Lung (tissue), 12 donors: ENCODE results near the gene AK8. TPM values are rescaled to one million over a fixed set of nuclear protein-coding genes. Genes with fewer than 3 reads are reported as not detected.
A peak's percentile ranks its signal among the peaks of the same experiment; 100 is the strongest.

Source experiments
- ATAC-seq: fragments of 200-7000 bp; cut with Tn5 transposase; one replicate; pipeline ENCODE4 v1.9.1; 2020; ENCODE audit warnings: moderate number of reproducible peaks; ENCODE audit not compliant: insufficient read depth, low FRiP score
- DNase-seq, 3 donors: peaks; one replicate each; pipeline ENCODE4 v3.0.0-alpha.2; 2013 to 2017
- H3K27ac ChIP-seq, 2 donors: one replicate each; pipeline ENCODE4 v1.5.1; 2013; ENCODE audit warnings: mild to moderate bottlenecking in 2 of 2, moderate library complexity in 2 of 2, control low read depth in 1 of 2, inconsistent platforms in 1 of 2, low read depth in 1 of 2, low read length in 1 of 2
- H3K27me3 ChIP-seq, 3 donors: one replicate each; pipeline ENCODE4 v1.5.1; 2013; ENCODE audit warnings: low read length in 2 of 3; ENCODE audit not compliant: control insufficient read depth in 3 of 3, insufficient read depth in 3 of 3
- H3K36me3 ChIP-seq, 4 donors: one replicate each; pipeline ENCODE4 v1.5.1; 2013; ENCODE audit warnings: low read length in 4 of 4, mild to moderate bottlenecking in 1 of 4, moderate library complexity in 1 of 4; ENCODE audit not compliant: control insufficient read depth in 4 of 4, insufficient read depth in 4 of 4
- H3K4me1 ChIP-seq, 5 donors: one replicate each; pipeline ENCODE4 v1.5.1; 2013; ENCODE audit warnings: low read length in 5 of 5, mild to moderate bottlenecking in 2 of 5, moderate library complexity in 1 of 5; ENCODE audit not compliant: control insufficient read depth in 5 of 5, insufficient read depth in 5 of 5
- H3K4me3 ChIP-seq: one replicate; pipeline ENCODE4 v1.5.1; 2013; ENCODE audit warnings: mild to moderate bottlenecking, control low read depth, moderate library complexity
- H3K9ac ChIP-seq, 2 donors: one replicate each; pipeline ENCODE4 v1.5.1; 2013; ENCODE audit warnings: low read length in 2 of 2, control low read depth in 1 of 2; ENCODE audit not compliant: insufficient read depth in 1 of 2
- H3K9me3 ChIP-seq, 4 donors: one replicate each; pipeline ENCODE4 v1.5.1; 2013; ENCODE audit warnings: low read length in 3 of 4, mild to moderate bottlenecking in 1 of 4, moderate library complexity in 1 of 4; ENCODE audit not compliant: control insufficient read depth in 4 of 4, insufficient read depth in 3 of 4
- CTCF ChIP-seq: IDR thresholded peaks from 2 replicates; pipeline ENCODE4 v1.5.1; 2012; ENCODE audit warnings: mild to moderate bottlenecking; ENCODE audit errors: control extremely low read depth, extremely low read depth
- WGBS, 2 donors: extraction: QIAGEN DNeasy Blood & Tissue Kit; methylation state at CpG; one replicate each; pipeline ENCODE4 v1.1.7; 2013; 5-methylcytosine and 5-hydroxymethylcytosine counted together
- polyA plus RNA-seq, 2 donors: library from polyadenylated mRNA; stranded (reverse); fragments of 200-250 nt; gene quantifications; one replicate each; pipeline ENCODE4 v1.2.1, GENCODE V29; 2013
- total RNA-seq, 2 donors: library from RNA; depleted of rRNA in 1 of 2; stranded (reverse); fragments of >200 nt in 1 of 2; gene quantifications; one replicate each; pipeline ENCODE4 v1.2.1, GENCODE V29; 2014 to 2021
- donor health status: control.
- donor health status: control.
- donor health status: Bipolar disorder and iron deficiency.
- donor health status: healthy.
- donor health status: DM: yes; HTN: yes; CAD: no.

The AK8 gene
- total and polyA plus RNA-seq, 4 donors, result 1.9 to 10.6 (median 3.7) TPM

DNA sequence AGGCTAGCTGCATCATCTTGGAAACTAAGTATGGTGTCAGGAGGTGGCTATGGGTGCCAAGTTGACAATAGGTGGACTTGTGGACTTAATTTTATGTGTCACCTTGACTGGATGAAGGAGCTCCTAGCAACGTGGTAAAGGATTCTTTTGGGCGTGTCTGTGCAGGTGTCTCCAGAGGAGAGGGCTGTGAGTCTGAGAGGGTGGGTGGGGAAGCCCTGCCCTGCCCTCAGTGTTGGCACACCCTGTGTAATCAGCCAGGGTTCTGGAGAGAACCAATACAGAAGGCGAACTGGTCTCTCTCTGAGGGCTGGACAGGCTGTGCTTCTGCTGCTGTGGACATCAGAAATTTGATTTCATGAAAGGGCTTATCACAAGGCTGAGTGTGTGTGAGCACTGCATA, 146.9 kb downstream of the AK8 start:
- no peak for ATAC-seq
- no peak overlapping the region for H3K27ac ChIP-seq
- 64 to 80% methylated on average over 3 of the region's 3 CpGs for WGBS, 2 donors

DNA sequence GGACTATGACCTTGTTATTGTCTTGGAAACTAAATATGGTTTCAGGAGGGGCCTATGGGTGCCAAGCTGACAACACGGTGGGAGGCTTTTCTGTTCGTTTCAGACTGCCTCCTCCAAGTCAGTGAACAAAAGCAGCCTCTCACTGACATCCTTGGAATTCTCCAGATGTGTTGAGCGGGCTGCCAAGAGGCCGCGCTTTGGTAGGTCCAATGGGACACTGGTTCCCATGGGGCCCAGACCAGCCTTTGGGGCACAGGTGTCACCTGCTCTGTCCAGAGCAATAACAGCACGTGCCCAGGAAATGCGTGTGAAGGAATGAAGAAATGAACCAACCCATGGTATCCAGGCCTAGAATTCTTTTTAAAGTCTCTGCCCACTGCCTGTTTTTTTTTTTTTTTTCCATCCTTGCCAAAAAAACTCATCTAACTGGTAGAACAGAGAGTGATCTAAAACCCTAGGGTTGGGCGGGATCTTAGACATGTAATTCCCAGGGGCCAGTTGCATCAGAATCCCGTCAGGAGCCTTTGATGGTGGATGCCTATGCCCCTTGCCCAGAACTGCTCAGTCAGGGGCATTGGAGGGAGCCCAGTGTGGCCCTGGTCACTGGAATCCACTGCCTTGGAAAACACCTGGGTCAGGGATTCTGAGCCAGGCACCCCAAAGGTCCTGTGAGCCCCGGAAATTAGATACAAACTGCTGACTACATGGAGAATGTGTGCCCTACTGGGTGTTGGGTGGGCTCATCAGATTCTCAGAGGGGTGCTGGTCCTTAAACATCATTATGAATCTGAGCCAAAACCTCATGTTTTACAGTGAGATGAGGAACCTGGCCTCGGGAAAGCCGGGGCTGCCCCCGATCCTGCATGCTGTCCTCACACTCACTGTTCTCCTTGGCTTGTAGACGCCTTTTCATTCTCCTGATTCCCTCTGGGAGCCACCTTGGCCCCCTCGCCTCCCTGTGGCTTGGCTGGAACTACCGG, 147.7 kb downstream of the AK8 start:
- Histone ChIP-seq H3K4me1 (peaks cover 0 to 10% (median 0%) of the 10 kb centered on the region in 5 donors), H3K9me3 (no peaks in the 10 kb centered on the region), H3K9ac (no peak overlapping the region), H3K4me3 (no peak overlapping the region), H3K27me3 (peaks cover 0 to 3% (median 0%) of the 10 kb centered on the region in 3 donors), H3K27ac (no peak overlapping the region), H3K36me3 (no peaks in the 10 kb centered on the region)
- DNase-seq, result no peak
- TF ChIP-seq CTCF, result no peak
- 92% methylated on average over 16 of the region's 16 CpGs for WGBS, 2 donors
- no peak for ATAC-seq

More for the DNA sequence above, 146.9 kb downstream of the AK8 start:
- no peaks in the 10 kb centered on the region for H3K36me3 ChIP-seq
- no peak overlapping the region for H3K9ac ChIP-seq
- no peak for TF ChIP-seq CTCF
- peaks cover 0 to 10% (median 0%) of the 10 kb centered on the region in 5 donors for H3K4me1 ChIP-seq
- no peak for DNase-seq
- no peaks in the 10 kb centered on the region for H3K9me3 ChIP-seq
- no peak overlapping the region for H3K4me3 ChIP-seq
- peaks cover 0 to 3% (median 0%) of the 10 kb centered on the region in 3 donors for H3K27me3 ChIP-seq

DNA sequence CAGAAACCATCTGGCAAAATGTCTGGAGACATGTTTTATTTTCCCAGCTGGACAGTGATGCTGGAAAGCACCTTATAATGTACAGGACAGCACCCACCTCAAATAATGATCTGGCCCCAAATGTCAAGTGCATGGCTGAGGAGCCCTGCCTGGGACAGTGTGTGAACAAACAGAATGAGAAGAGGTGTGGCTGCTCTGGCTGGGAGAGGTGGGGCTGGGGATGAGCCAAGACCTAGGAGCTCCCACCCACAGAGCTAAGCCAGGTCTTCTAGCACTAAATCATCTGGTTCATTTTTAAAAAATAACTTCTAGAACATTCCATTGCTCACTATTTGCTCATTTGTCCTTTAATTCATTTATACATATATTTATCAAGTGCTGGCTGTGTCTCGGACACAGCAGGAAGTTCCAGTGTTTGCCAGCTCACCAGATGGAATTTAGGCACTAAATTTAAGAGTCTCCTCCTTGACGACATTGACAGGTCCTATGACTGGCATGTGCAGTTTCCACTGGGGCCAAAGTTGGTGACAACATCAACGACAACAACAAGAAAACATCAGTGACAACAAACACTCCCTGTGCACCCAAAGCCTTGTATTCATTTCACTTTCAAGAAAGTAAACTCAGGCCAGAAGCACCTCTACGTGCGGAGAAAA, 148.7 kb downstream of the AK8 start:
- peaks cover 0 to 10% (median 0%) of the 10 kb centered on the region in 5 donors for H3K4me1 ChIP-seq
- peaks cover 0 to 3% (median 0%) of the 10 kb centered on the region in 3 donors for H3K27me3 ChIP-seq
- ATAC-seq (peak; percentile 38), DNase-seq (no peak)
- no peaks in the 10 kb centered on the region for H3K9me3 ChIP-seq
- no peak for TF ChIP-seq CTCF
- H3K9ac ChIP-seq, result no peak overlapping the region
- H3K27ac ChIP-seq, result no peak overlapping the region
- no peaks in the 10 kb centered on the region for H3K36me3 ChIP-seq
- no peak overlapping the region for H3K4me3 ChIP-seq
- 63 to 78% methylated on average over 5 of the region's 5 CpGs for WGBS, 2 donors
